ENCODE results near the gene TXNDC17. TPM values are rescaled to one million over a fixed set of nuclear protein-coding genes. Genes with fewer than 3 reads are reported as not detected.
A peak's percentile ranks its signal among the peaks of the same experiment; 100 is the strongest.

The TXNDC17 gene
- total and polyA plus RNA-seq, 9 of the 15 experiments (the other 6 are each of a cell fraction or from before 2014, with no cell fraction given) = 108 to 759 (median 179) TPM

DNA sequence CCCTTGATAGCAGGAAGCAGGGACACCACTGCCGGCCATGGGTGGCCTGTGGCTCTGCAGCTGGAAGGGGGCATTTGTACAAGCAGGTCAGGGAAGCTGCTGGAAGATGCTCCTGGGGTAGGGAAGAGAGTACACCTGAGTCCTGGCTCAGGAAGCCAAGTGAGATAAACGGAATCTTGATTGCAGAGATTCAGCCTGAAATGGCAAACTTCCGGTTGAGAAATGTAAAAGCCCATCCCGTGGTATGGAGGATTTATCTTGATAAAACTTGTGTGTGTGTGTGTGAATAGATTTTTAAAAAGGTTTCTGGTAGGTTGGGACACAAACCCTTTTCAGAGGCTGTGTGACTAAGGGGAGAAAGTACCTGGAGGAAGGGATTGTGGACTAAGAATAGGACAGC is 40.3 kb downstream of the TXNDC17 start:
- no peak overlapping the region for H2AFZ ChIP-seq (ENCODE audit: low read depth, low read length)
- intact Hi-C loops (cut with micrococcal nuclease) (no loop called here), in situ Hi-C loops (cut with MboI) (no loop called here)
- no peak for TF ChIP-seq ETV6 (IDR thresholded peaks at IDR 0.05; ENCODE audit: borderline replicate concordance in 1 of 2, low read depth in 2 of 2, low read length in 1 of 2)
- TF ChIP-seq ETV6 (CRISPR knock-in tag; IDR thresholded peaks at IDR 0.05; ENCODE audit: borderline replicate concordance) = no peak
- peak in 1 of 2 experiments; percentile 50; a peak in 1 of 4 replicates for TF ChIP-seq SRF (CRISPR knock-in tag; IDR thresholded peaks at IDR 0.05)
- H3K4me1 ChIP-seq (replicated peaks in 1 of 2; ENCODE audit: control insufficient read depth in 2 of 2, insufficient read depth in 2 of 2, low read length in 2 of 2) = no peaks in the 10 kb centered on the region
- ChIA-PET POLR2A (no interaction called here), CTCF (ENCODE audit: low intra/inter-chr PET ratio) (no interaction called here)
- 6% methylated on average over 3 of the region's 4 CpGs for WGBS (ENCODE audit: insufficient coverage, low coverage, missing lambda C conversion rate)
- H3K36me3 ChIP-seq (ENCODE audit: control insufficient read depth, insufficient read depth, low read length) = no peaks in the 10 kb centered on the region
- H3K27ac ChIP-seq (ENCODE audit: extremely low read depth, low read depth, low read length) = no peak overlapping the region
- no peaks in the 10 kb centered on the region for H4K20me1 ChIP-seq (replicated peaks; ENCODE audit: control insufficient read depth, insufficient read depth, low read length)
- H3K9me3 ChIP-seq (replicated peaks; ENCODE audit: control insufficient read depth, insufficient read depth, low read depth, low read length) = no peaks in the 10 kb centered on the region
- FAIRE-seq = no peak
- H3K9me1 ChIP-seq (ENCODE audit: control insufficient read depth, insufficient read depth, low read length) = no peaks in the 10 kb centered on the region
- no peak overlapping the region for H3K4me2 ChIP-seq (ENCODE audit: insufficient read depth, low read length)
- H3K4me3 ChIP-seq = no peak overlapping the region
- DNase-seq (ENCODE audit: extremely low read depth in 1 of 4, low spot score in 3 of 4) = no peak
- H3K79me2 ChIP-seq (ENCODE audit: control insufficient read depth, insufficient read depth, low read length) = no peaks in the 10 kb centered on the region
- BruUV-seq (replicated peaks) = no TSS peak
- H3K27me3 ChIP-seq (ENCODE audit: control insufficient read depth in 2 of 2, insufficient read depth in 2 of 2, low read length in 2 of 2) = peaks cover 11 to 44% of the 10 kb centered on the region in 2 experiments; a peak in 4 of 5 replicates
- no peak for ATAC-seq
- no peak overlapping the region for H3K9ac ChIP-seq (ENCODE audit: insufficient read depth in 1 of 2, low read depth in 2 of 2, low read length in 2 of 2)

- no peak for DNase-seq (ENCODE audit: extremely low read depth in 1 of 4, low spot score in 3 of 4)
- peaks cover 11 to 46% of the 10 kb centered on the region in 2 experiments; a peak in 4 of 5 replicates for H3K27me3 ChIP-seq (ENCODE audit: control insufficient read depth in 2 of 2, insufficient read depth in 2 of 2, low read length in 2 of 2)
Measured at GRCh38 chr17:6681671-6682070, 40.8 kb downstream of the TXNDC17 start.

More at GRCh38 chr17:6681671-6682070, 40.8 kb downstream of the TXNDC17 start:
- Histone ChIP-seq H3K9me3 (replicated peaks; ENCODE audit: control insufficient read depth, insufficient read depth, low read depth, low read length) (no peaks in the 10 kb centered on the region), H3K36me3 (ENCODE audit: control insufficient read depth, insufficient read depth, low read length) (no peaks in the 10 kb centered on the region), H3K27ac (ENCODE audit: extremely low read depth, low read depth, low read length) (no peak overlapping the region), H3K9me1 (ENCODE audit: control insufficient read depth, insufficient read depth, low read length) (no peaks in the 10 kb centered on the region), H4K20me1 (replicated peaks; ENCODE audit: control insufficient read depth, insufficient read depth, low read length) (no peaks in the 10 kb centered on the region), H3K79me2 (ENCODE audit: control insufficient read depth, insufficient read depth, low read length) (no peaks in the 10 kb centered on the region), H3K4me3 (no peak overlapping the region), H2AFZ (ENCODE audit: low read depth, low read length) (no peak overlapping the region), H3K4me1 (replicated peaks in 1 of 2; ENCODE audit: control insufficient read depth in 2 of 2, insufficient read depth in 2 of 2, low read length in 2 of 2) (no peaks in the 10 kb centered on the region), H3K9ac (ENCODE audit: insufficient read depth in 1 of 2, low read depth in 2 of 2, low read length in 2 of 2) (no peak overlapping the region), H3K4me2 (ENCODE audit: insufficient read depth, low read length) (no peak overlapping the region)
- TF ChIP-seq PCBP2 (IDR thresholded peaks at IDR 0.05; ENCODE audit: low read depth, low read length, poor library complexity, severe bottlenecking) (no peak), SREBF2 (CRISPR knock-in tag; IDR thresholded peaks at IDR 0.05) (no peak)
- no TSS peak for BruUV-seq (replicated peaks)
- ChIA-PET CTCF (ENCODE audit: low intra/inter-chr PET ratio) (no interaction called here), POLR2A (no interaction called here)
- intact Hi-C loops (cut with micrococcal nuclease) = no loop called here
- ATAC-seq = no peak
- WGBS (ENCODE audit: insufficient coverage, low coverage, missing lambda C conversion rate) = 0% methylated on average over 5 of the region's 5 CpGs
- in situ Hi-C loops (cut with MboI) = no loop called here
- FAIRE-seq = no peak

Data from K562 (cell line).